NT2/D1 (cell line): ENCODE data around the gene ANKRD13A.

Source experiments
- SUZ12 ChIP-seq: IDR thresholded peaks from 2 replicates; pipeline ENCODE4 v1.6.1; 2011; ENCODE audit not compliant: insufficient read length, insufficient read depth; ENCODE audit errors: extremely low read depth
- ZNF274 ChIP-seq: IDR thresholded peaks from 2 replicates; pipeline ENCODE4 v1.6.1; 2011; ENCODE audit warnings: mild to moderate bottlenecking, low read depth, low read length

DNA sequence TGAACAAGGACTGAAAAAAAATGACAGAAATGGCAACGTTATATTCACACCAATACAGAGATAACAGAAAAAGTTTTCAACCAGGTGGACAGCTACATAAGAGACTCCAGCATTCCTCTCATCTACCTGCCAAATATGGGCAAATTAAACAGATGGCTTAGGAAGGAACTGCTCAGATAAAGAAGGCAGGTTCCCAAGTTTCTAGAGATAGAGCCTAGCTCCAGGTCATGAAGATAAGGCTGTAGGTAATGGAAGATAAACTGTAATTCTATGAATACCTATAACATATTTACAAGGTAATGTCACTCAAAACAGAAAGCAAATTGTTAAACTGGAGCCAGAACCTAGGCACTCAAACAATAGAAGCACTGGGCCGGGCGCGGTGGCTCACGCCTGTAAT is 45.6 kb upstream of the ANKRD13A start:
- TF ChIP-seq ZNF274 (no peak), SUZ12 (no peak)
